HG03108 (cell line): ENCODE data around the gene SEC61A1.

ENCODE experiments used
- ATAC-seq: cut with Tn5 transposase; IDR thresholded peaks from one replicate; pipeline ENCODE4 v1.9.1; 2021; ENCODE audit warnings: moderate library complexity; ENCODE audit not compliant: unreplicated experiment

SEC61A1 gene

GRCh38 chr3:128051837-128052594, at the start of gene SEC61A1:
SEC61A1 (plus strand) TSS chr3:128052437; CDS start chr3:128052553, 116 bp downstream.
- peak; percentile 96 for ATAC-seq

DNA sequence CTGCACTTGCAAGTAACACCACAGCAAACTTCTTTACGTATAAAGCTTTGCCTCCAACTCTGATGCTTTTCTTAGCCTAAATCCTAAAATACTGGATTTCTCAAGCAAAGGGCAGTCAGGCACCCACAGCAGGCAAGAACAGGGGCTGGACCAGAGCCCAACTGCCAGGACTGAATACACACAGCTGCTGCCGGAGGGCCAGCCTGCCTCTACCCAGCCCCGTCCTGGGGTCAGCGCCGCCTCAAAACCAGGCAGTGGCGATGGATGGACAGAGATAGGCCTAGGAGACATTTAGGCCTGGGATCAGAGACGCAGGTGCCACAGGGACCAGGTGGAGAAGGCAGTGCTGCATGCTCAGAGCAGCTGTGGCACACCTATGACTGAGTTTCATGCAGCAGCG, 47.6 kb upstream of the SEC61A1 start:
- ATAC-seq = no peak

- no peak for ATAC-seq
Measured at GRCh38 chr3:128006061-128007032, 45.9 kb upstream of the SEC61A1 start.

DNA sequence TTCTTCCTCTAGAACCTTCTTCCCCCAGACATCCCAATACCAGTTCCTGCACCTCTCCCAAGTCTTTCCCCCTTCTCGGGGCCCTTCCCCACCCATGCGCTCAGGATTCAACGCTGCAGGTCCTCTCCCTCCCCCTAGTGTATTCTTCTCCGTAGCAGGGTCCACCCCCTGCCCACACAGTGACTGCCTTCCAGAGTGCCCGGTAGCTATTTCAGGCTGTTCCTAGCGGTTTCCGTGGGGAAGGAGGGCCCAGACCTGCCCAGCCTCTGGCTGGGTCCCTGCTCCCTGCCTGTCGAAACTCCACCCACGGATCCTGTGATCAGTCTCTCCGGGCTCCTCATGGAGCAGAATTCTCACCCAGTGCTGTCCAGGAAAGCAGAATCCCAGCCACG, 45.2 kb upstream of the SEC61A1 start:
- no peak for ATAC-seq

GRCh38 chr3:128009952-128010846, 42.0 kb upstream of the SEC61A1 start:
- ATAC-seq = no peak

- ATAC-seq = no peak
Measured at GRCh38 chr3:128011140-128011539, 41.1 kb upstream of the SEC61A1 start.

DNA sequence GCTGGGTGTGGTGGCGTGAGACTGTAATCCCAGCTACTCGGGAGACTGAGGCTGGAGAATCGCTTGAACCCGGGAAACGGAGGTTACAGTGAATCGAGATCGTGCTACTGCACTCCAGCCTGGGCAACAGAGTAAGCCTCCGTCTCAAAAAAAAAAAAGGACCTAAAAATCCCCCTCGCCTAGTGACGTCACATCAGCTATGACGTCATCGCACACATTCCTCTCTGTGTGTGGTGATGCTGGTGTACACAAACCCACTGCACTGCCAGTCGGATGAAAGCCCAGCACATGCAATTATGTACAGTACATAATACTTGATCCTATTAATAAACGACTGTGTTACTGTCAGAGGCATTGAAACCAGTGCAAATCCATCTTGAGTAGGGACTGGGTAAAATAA, 40.2 kb upstream of the SEC61A1 start:
- no peak for ATAC-seq

GRCh38 chr3:128014548-128014947, 37.7 kb upstream of the SEC61A1 start:
- no peak for ATAC-seq

DNA sequence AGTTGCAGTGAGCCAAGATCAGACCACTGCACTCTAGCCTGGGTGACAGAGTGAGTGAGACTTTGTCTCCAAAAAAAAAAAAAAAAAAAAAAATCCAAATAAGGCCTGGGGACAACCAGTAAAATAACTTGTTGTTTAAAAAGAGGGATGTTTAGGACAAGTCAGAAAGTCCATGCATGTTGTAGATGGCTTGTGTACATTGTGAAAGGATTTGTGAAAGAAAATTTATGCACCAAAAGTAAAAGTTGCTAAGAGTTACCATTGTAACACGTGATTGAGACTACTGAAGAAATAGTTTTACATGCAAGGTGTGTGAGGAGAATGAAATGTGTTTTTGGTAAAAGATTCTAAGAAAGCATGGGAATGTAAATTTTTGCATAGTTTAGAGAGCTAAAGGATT, 35.7 kb upstream of the SEC61A1 start:
- ATAC-seq = no peak

GRCh38 chr3:128021768-128022372, 30.4 kb upstream of the SEC61A1 start:
- ATAC-seq = no peak

DNA sequence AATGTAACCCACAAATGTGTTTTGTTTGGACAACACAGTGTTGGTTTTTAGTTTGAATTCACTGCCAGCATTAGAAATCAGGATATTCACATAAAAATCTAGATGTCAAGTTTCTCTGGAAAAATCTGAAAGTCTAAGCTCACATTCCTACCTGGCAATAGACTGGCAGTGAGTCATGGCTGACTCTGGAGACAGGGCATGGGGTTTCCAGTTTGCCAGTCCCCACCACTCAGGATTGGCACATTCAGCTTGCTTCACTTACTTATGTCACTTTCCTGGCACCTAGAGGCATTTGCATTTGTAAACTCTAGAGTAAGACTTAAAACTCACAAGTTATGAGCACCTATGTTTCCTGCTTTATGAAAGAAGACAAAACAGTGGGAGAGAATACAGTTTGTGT, 19.1 kb upstream of the SEC61A1 start:
- no peak for ATAC-seq

- no peak for ATAC-seq
Measured at GRCh38 chr3:128036119-128036518, 16.1 kb upstream of the SEC61A1 start.

DNA sequence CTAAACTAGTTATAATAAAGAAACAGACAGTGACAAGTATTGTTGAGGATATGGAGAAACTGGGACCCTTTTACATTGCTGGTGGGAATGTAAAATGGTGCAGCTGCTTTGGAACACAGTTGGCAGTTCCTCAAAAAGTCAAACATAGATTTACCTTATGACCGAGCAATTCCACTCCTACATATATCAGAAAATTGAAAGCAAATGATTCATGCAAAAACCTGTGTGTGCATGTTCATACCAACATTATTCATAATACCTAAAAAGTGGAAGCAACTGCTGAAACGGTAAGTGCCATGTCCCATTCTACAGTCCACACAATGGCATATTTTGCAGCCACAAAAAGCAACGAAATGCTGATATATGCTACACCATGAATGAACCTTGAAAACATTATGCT, 12.2 kb upstream of the SEC61A1 start:
- no peak for ATAC-seq

- no peak for ATAC-seq
Measured at GRCh38 chr3:128040660-128041059, 11.6 kb upstream of the SEC61A1 start.

- ATAC-seq = no peak
Measured at GRCh38 chr3:128041344-128041743, 10.9 kb upstream of the SEC61A1 start.

DNA sequence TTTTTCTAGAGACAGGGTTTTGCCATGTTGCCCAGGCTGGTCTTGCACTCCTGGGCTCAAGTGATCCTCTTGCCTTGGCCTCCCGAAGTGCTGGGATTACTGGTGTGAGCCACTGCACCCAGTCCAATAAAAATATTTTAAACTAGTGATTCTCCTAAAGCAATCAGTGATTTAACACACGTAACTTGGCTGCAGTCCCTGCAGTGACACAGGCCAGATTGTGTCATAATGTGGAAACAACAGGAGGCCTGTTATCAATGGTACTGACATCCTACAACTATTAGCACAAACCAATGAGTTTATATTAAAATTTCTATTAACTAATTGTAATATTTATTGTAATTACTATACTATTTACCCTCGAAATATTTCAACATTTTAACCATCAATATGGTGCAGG, 1.6 kb upstream of the SEC61A1 start:
- ATAC-seq = no peak

GRCh38 chr3:128051459-128051836, 789 bp upstream of the SEC61A1 start:
- ATAC-seq = peak; percentile 1

GRCh38 chr3:128052595-128053351, 536 bp downstream of the SEC61A1 start:
- peak; percentile 8 for ATAC-seq

DNA sequence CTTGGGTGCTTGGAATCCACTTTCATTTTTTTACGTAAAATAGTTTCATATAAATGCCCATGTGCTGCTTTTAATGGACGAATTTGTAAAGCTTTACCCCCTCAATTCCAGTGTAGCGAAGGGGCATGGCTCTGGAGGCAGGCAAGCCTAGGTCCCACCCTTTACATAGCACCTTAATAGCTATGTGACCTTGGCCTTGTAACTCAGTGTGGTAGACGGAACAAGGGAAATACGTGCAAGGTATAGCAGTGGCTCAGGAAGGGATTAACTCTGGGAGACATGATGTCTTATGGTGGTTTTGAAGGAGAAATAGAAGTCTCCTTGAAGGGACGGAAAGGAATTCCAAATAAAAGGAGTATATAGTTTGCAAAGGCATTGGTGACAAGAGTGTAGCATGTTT, 1.4 kb downstream of the SEC61A1 start:
- no peak for ATAC-seq

DNA sequence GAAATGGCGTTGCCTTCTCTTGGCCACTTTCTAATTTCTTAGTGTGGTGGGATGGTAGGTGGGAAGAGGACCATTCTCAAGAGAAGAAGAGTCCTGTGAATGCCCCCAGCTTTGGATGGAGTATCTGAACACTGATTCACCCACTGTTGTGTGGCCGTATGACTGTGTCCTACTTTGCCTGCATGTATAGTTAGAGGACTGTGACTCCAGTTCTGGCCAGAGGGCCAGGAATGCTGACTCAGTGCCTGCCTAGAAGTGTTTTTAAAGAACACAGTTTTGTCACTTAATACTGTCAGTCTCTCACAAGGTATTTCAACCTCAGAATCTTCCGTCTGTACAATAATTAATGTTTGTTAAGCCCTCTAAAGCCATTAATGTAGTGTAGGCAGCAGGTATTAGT, 2.1 kb downstream of the SEC61A1 start:
- no peak for ATAC-seq
